GM23338 (cell line): Measurements from ENCODE around the gene HTR3C. TPM values are rescaled to one million over a fixed set of nuclear protein-coding genes. Genes with fewer than 3 reads are reported as not detected.
A peak's percentile ranks its signal among the peaks of the same experiment; 100 is the strongest.

ENCODE experiments used
- ATAC-seq: fragments of 200-7000 bp; cut with Tn5 transposase; 3 replicates; pipeline ENCODE4 v1.9.1; 2020
- DNase-seq: peaks from one replicate; pipeline ENCODE4 v3.0.0-alpha.2; 2015; ENCODE audit warnings: low spot score
- H2AFZ ChIP-seq: fragments of 200-600 bp; sonication (generic); 2 replicates; pipeline ENCODE4 v1.8.0; 2016; ENCODE audit warnings: antibody characterized with exemption, mild to moderate bottlenecking, moderate library complexity
- H3F3A ChIP-seq: fragments of 200-600 bp; sonication (generic); replicated peaks from 2 replicates; pipeline ENCODE4 v1.8.0; 2017; ENCODE audit warnings: antibody characterized with exemption, mixed run types, low read depth
- H3K27ac ChIP-seq: fragments of 200-600 bp; sonication (generic); 2 replicates; pipeline ENCODE4 v1.6.1; 2016; ENCODE audit warnings: low read depth
- H3K27me3 ChIP-seq: fragments of 200-600 bp; sonication (generic); 2 replicates; pipeline ENCODE4 v1.8.0; 2016; ENCODE audit warnings: mild to moderate bottlenecking, mixed run types, moderate library complexity; ENCODE audit not compliant: insufficient read depth
- H3K36me3 ChIP-seq: fragments of 200-600 bp; sonication (generic); 2 replicates; pipeline ENCODE4 v1.8.0; 2016; ENCODE audit warnings: mild to moderate bottlenecking; ENCODE audit not compliant: insufficient read depth
- H3K4me1 ChIP-seq: fragments of 200-600 bp; sonication (generic); 2 replicates; pipeline ENCODE4 v1.8.0; 2016; ENCODE audit warnings: mild to moderate bottlenecking, moderate library complexity; ENCODE audit not compliant: insufficient read depth
- H3K4me2 ChIP-seq: fragments of 200-600 bp; sonication (generic); 2 replicates; pipeline ENCODE4 v1.7.1; 2017; ENCODE audit warnings: mixed run types
- H3K4me3 ChIP-seq: fragments of 200-600 bp; sonication (generic); 2 replicates; pipeline ENCODE4 v1.6.1; 2016; ENCODE audit warnings: mixed run types
- H3K79me2 ChIP-seq: fragments of 200-600 bp; sonication (generic); replicated peaks from 2 replicates; pipeline ENCODE4 v1.8.0; 2017; ENCODE audit warnings: mild to moderate bottlenecking; ENCODE audit not compliant: insufficient read depth
- H3K9me2 ChIP-seq: fragments of 200-600 bp; sonication (generic); 2 replicates; pipeline ENCODE4 v1.8.0; 2017; ENCODE audit not compliant: insufficient read depth
- H4K20me1 ChIP-seq: fragments of 200-600 bp; sonication (generic); replicated peaks from 2 replicates; pipeline ENCODE4 v1.8.0; 2017; ENCODE audit warnings: mild to moderate bottlenecking; ENCODE audit not compliant: insufficient read depth
- H3K27ac Mint-ChIP-seq: 2 replicates; pipeline ENCODE4 v1.8.0; 2020; ENCODE audit warnings: inconsistent platforms, mild to moderate bottlenecking, moderate library complexity, mixed read lengths
- H3K27me3 Mint-ChIP-seq: 3 replicates; pipeline ENCODE4 v1.8.0; 2022; ENCODE audit warnings: low read depth, mild to moderate bottlenecking, moderate library complexity, mixed read lengths, inconsistent platforms; ENCODE audit not compliant: insufficient read depth, poor library complexity
- H3K36me3 Mint-ChIP-seq: 3 replicates; pipeline ENCODE4 v1.8.0; 2021; ENCODE audit warnings: low read depth, mild to moderate bottlenecking, inconsistent platforms, moderate library complexity, mixed read lengths
- H3K4me1 Mint-ChIP-seq: 3 replicates; pipeline ENCODE4 v1.8.0; 2020; ENCODE audit warnings: mild to moderate bottlenecking, inconsistent platforms, mixed read lengths
- H3K4me3 Mint-ChIP-seq: 3 replicates; pipeline ENCODE4 v1.8.0; 2021; ENCODE audit warnings: moderate library complexity, mild to moderate bottlenecking, inconsistent platforms, mixed read lengths
- H3K9me3 Mint-ChIP-seq: 3 replicates; pipeline ENCODE4 v1.8.0; 2020; ENCODE audit warnings: moderate library complexity, mild to moderate bottlenecking, inconsistent platforms, mixed read lengths
- CREB1 ChIP-seq: fragments of 250-450 bp; sonication (Bioruptor Pico); IDR thresholded peaks from 2 replicates; pipeline ENCODE4 v1.5.0; 2020; ENCODE audit warnings: low read depth, mild to moderate bottlenecking, moderate library complexity
- ETS1 ChIP-seq: IDR thresholded peaks from 2 replicates; pipeline ENCODE4 v1.6.1; 2016; ENCODE audit warnings: antibody characterized with exemption
- EZH2 ChIP-seq: fragments of 200-600 bp; sonication (generic); IDR thresholded peaks from one replicate; pipeline ENCODE4 v1.8.0; 2017; ENCODE audit warnings: antibody characterized with exemption, mild to moderate bottlenecking, low read depth; ENCODE audit not compliant: unreplicated experiment
- EZH2phosphoT487 ChIP-seq: fragments of 200-600 bp; sonication (generic); IDR thresholded peaks from one replicate; pipeline ENCODE4 v1.8.1; 2018; ENCODE audit warnings: antibody characterized with exemption; ENCODE audit not compliant: unreplicated experiment
- JUNB ChIP-seq: IDR thresholded peaks from one replicate; pipeline ENCODE4 v1.6.1; 2016; ENCODE audit warnings: antibody characterized with exemption; ENCODE audit not compliant: unreplicated experiment
- NANOG ChIP-seq: IDR thresholded peaks from 2 replicates; pipeline ENCODE4 v1.6.1; 2016; ENCODE audit warnings: antibody characterized with exemption, borderline replicate concordance
- POLR2AphosphoS5 ChIP-seq: IDR thresholded peaks from 2 replicates; pipeline ENCODE4 v1.6.1; 2016; ENCODE audit warnings: antibody characterized with exemption, low read depth
- REST ChIP-seq: IDR thresholded peaks from one replicate; pipeline ENCODE4 v1.6.1; 2018; ENCODE audit warnings: antibody characterized with exemption; ENCODE audit not compliant: unreplicated experiment
- STAT1 ChIP-seq: IDR thresholded peaks from one replicate; pipeline ENCODE4 v1.6.1; 2016; ENCODE audit warnings: antibody characterized with exemption; ENCODE audit not compliant: unreplicated experiment
- ZNF114 ChIP-seq: fragments of 250-450 bp; sonication (Bioruptor Pico); IDR thresholded peaks from 2 replicates; pipeline ENCODE4 v1.5.0; 2020; ENCODE audit warnings: mild to moderate bottlenecking, moderate library complexity
- ZNF331 ChIP-seq: fragments of 250-450 bp; sonication (Bioruptor Pico); IDR thresholded peaks from 2 replicates; pipeline ENCODE4 v1.5.0; 2020; ENCODE audit warnings: low read depth, mild to moderate bottlenecking, moderate library complexity
- polyA plus RNA-seq: library from polyadenylated mRNA; unstranded; fragments of >200 nt; fragmentation: Nextera tagmentation; extraction: Ambion mirVana; gene quantifications from 2 replicates; pipeline ENCODE4 v1.2.1, GENCODE V29; 2016
- total RNA-seq: library from RNA; depleted of rRNA; stranded (reverse); fragments of >200 nt; shearing (Covaris generic); gene quantifications from 2 replicates; pipeline ENCODE4 v1.2.3, GENCODE V29; 2014
- TF ChIP-seq, protein P1 (sequence below), 2 experiments: fragments of 200-600 bp in 1 of 2; sonication (generic) in 1 of 2; conservative IDR thresholded peaks; 2 replicates each; pipeline versions ENCODE4 v1.5.1 to v1.6.1; 2016 to 2017; ENCODE audit warnings: antibody characterized with exemption in 2 of 2, low read depth in 2 of 2, mild to moderate bottlenecking in 2 of 2, moderate library complexity in 1 of 2
- TF ChIP-seq, protein P2 (sequence below): fragments of 250-450 bp; sonication (Bioruptor Pico); IDR thresholded peaks from 2 replicates; pipeline ENCODE4 v1.5.0; 2020; ENCODE audit warnings: mild to moderate bottlenecking, moderate library complexity

Gene HTR3C
- total and polyA plus RNA-seq, 2 experiments from 2014 or later, result not detected

DNA sequence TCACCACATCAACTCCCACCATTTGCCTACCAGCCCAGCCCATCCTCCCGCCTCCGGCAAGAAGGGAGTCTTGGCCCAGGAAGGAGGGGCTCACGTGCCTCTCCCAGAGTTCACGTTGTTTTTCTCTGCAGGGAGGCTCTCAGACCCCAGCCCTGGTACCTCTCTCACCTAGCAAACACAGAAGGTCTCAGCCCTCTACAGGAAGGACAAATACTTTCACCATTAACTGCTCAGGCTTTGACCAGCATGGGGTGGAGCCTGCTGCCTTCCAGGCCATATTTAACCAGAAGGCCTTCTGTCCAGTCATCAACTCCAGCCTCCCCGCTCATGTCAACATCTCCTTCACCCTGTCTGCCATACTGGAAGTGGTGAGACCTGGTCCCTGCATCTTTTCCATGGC, 25.0 kb downstream of the HTR3C start:
- ATAC-seq, result peak; percentile 74
- peaks cover 3% of the 10 kb centered on the region; the same call in 1 of the 3 replicates for H3K9me3 Mint-ChIP-seq
- no peaks in the 10 kb centered on the region for H3K79me2 ChIP-seq
- H3K27ac ChIP-seq, result no peak overlapping the region
- peak overlapping the region; percentile 83 for H2AFZ ChIP-seq
- no peaks in the 10 kb centered on the region for H3F3A ChIP-seq
- H3K27ac Mint-ChIP-seq, result no peak overlapping the region
- H4K20me1 ChIP-seq, result no peaks in the 10 kb centered on the region
- peaks cover 7% of the 10 kb centered on the region for H3K27me3 Mint-ChIP-seq
- H3K27me3 ChIP-seq, result no peaks in the 10 kb centered on the region
- no peaks in the 10 kb centered on the region for H3K36me3 ChIP-seq
- H3K36me3 Mint-ChIP-seq, result no peaks in the 10 kb centered on the region
- H3K9me2 ChIP-seq, result peaks cover 7% of the 10 kb centered on the region; the same call in 1 of the 2 replicates
- DNase-seq, result peak; percentile 15
- H3K4me3 Mint-ChIP-seq, result no peak overlapping the region
- TF ChIP-seq, protein P1, sequence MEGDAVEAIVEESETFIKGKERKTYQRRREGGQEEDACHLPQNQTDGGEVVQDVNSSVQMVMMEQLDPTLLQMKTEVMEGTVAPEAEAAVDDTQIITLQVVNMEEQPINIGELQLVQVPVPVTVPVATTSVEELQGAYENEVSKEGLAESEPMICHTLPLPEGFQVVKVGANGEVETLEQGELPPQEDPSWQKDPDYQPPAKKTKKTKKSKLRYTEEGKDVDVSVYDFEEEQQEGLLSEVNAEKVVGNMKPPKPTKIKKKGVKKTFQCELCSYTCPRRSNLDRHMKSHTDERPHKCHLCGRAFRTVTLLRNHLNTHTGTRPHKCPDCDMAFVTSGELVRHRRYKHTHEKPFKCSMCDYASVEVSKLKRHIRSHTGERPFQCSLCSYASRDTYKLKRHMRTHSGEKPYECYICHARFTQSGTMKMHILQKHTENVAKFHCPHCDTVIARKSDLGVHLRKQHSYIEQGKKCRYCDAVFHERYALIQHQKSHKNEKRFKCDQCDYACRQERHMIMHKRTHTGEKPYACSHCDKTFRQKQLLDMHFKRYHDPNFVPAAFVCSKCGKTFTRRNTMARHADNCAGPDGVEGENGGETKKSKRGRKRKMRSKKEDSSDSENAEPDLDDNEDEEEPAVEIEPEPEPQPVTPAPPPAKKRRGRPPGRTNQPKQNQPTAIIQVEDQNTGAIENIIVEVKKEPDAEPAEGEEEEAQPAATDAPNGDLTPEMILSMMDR (conservative IDR thresholded peaks at IDR 0.05; ENCODE audit: low read depth in 2 of 2), result no peak
- TF ChIP-seq ZNF331 (CRISPR knock-in tag) (no peak), NANOG (no peak), EZH2 (no peak), JUNB (no peak), REST (no peak), ETS1 (no peak), STAT1 (no peak), CREB1 (no peak), ZNF114 (CRISPR knock-in tag) (no peak), POLR2AphosphoS5 (no peak), EZH2phosphoT487 (no peak)
- TF ChIP-seq, protein P2, sequence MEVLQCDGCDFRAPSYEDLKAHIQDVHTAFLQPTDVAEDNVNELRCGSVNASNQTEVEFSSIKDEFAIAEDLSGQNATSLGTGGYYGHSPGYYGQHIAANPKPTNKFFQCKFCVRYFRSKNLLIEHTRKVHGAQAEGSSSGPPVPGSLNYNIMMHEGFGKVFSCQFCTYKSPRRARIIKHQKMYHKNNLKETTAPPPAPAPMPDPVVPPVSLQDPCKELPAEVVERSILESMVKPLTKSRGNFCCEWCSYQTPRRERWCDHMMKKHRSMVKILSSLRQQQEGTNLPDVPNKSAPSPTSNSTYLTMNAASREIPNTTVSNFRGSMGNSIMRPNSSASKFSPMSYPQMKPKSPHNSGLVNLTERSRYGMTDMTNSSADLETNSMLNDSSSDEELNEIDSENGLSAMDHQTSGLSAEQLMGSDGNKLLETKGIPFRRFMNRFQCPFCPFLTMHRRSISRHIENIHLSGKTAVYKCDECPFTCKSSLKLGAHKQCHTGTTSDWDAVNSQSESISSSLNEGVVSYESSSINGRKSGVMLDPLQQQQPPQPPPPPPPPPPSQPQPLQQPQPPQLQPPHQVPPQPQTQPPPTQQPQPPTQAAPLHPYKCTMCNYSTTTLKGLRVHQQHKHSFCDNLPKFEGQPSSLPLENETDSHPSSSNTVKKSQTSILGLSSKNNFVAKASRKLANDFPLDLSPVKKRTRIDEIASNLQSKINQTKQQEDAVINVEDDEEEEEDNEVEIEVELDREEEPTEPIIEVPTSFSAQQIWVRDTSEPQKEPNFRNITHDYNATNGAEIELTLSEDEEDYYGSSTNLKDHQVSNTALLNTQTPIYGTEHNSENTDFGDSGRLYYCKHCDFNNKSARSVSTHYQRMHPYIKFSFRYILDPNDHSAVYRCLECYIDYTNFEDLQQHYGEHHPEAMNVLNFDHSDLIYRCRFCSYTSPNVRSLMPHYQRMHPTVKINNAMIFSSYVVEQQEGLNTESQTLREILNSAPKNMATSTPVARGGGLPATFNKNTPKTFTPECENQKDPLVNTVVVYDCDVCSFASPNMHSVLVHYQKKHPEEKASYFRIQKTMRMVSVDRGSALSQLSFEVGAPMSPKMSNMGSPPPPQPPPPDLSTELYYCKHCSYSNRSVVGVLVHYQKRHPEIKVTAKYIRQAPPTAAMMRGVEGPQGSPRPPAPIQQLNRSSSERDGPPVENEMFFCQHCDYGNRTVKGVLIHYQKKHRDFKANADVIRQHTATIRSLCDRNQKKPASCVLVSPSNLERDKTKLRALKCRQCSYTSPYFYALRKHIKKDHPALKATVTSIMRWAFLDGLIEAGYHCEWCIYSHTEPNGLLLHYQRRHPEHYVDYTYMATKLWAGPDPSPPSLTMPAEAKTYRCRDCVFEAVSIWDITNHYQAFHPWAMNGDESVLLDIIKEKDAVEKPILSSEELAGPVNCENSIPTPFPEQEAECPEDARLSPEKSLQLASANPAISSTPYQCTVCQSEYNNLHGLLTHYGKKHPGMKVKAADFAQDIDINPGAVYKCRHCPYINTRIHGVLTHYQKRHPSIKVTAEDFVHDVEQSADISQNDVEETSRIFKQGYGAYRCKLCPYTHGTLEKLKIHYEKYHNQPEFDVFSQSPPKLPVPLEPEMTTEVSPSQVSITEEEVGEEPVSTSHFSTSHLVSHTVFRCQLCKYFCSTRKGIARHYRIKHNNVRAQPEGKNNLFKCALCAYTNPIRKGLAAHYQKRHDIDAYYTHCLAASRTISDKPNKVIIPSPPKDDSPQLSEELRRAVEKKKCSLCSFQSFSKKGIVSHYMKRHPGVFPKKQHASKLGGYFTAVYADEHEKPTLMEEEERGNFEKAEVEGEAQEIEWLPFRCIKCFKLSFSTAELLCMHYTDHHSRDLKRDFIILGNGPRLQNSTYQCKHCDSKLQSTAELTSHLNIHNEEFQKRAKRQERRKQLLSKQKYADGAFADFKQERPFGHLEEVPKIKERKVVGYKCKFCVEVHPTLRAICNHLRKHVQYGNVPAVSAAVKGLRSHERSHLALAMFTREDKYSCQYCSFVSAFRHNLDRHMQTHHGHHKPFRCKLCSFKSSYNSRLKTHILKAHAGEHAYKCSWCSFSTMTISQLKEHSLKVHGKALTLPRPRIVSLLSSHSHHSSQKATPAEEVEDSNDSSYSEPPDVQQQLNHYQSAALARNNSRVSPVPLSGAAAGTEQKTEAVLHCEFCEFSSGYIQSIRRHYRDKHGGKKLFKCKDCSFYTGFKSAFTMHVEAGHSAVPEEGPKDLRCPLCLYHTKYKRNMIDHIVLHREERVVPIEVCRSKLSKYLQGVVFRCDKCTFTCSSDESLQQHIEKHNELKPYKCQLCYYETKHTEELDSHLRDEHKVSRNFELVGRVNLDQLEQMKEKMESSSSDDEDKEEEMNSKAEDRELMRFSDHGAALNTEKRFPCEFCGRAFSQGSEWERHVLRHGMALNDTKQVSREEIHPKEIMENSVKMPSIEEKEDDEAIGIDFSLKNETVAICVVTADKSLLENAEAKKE (CRISPR knock-in tag), result no peak
- no peaks in the 10 kb centered on the region for H3K4me1 ChIP-seq
- no peak overlapping the region for H3K4me3 ChIP-seq
- H3K4me2 ChIP-seq, result no peak overlapping the region
- H3K4me1 Mint-ChIP-seq, result peaks cover 9% of the 10 kb centered on the region
